Mammary microvascular endothelial cell (primary cell): ENCODE measurements around the gene LRRN2. TPM values are rescaled to one million over a fixed set of nuclear protein-coding genes. Genes with fewer than 3 reads are reported as not detected.

Source experiments
- total RNA-seq: library from RNA; depleted of rRNA; stranded (reverse); fragments of >200 nt; gene quantifications from 2 replicates; pipeline ENCODE4 v1.2.3, GENCODE V29; 2015

The LRRN2 gene
- total RNA-seq = 0.05 and 0.07 TPM in 2 replicates

DNA sequence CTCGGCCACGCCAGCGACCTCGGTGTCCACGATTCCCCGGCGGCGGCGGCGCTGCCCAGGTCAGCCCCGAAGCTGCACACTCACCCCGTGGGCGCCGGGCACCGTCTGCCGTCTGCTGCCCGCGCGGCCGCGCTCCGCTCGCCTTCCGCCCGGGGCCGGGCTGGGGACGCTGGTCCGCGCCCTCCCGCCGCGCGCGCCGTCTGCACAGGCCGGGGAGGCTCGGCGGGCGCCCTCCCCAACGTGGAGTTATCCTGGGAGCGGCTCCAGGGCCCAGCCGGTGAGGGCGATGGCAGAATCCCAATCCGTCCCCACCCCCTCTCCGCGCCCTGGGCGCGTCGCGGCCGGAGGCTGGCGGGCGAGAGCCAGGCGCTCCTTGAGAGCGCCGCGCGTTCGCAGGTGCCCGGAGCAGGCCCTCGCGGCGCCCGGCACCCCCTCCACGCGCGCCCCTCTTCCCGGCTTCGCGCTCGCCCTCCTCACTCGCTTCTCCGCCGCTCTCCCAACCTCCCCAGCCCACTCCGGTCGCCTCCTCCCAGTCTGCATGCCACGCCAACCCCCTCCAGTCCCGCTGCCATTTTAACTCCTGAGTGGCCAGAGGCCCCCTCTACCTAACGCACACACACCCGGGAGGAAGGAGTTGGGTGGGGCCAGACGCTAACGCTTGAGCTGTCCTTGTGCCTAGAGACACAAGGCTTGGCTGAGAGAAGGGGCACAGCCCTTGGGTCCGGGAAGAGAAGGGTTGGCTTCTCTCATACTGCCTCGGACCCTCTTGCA, at the start of gene LRRN2:
TSS of gene LRRN2 (minus strand) at position 503 of the 771 bp plus-strand sequence. CDS start 65,746 bp downstream, outside the sequence.

Other genes with a start within 250 kb of the LRRN2 start
- gene PIK3C2B, start 190.9 kb downstream of the LRRN2 start, total RNA-seq = 13.1 and 18.1 TPM in 2 replicates
- gene MDM4, start 169.3 kb downstream of the LRRN2 start, total RNA-seq = 7.7 and 8.1 TPM in 2 replicates
- not detected in 2 replicates for gene NFASC, start 185.1 kb upstream of the LRRN2 start, total RNA-seq